ENCODE measurements around the gene TTLL10. TPM values are rescaled to one million over a fixed set of nuclear protein-coding genes. Genes with fewer than 3 reads are reported as not detected.

Gene TTLL10
- total RNA-seq, 1 donor from 2014 or later, result 0.16 TPM

- Mint-ChIP-seq H3K9me3 (no peaks in the 10 kb centered on the region), H3K27me3 (peaks cover 5% of the 10 kb centered on the region), H3K4me3 (no peak overlapping the region), H3K4me1 (peaks cover 16% of the 10 kb centered on the region), H3K27ac (no peak overlapping the region), H3K36me3 (ENCODE audit: low read depth) (no peaks in the 10 kb centered on the region)
- intact Hi-C loops (cut with micrococcal nuclease), result no loop called here
- DNase-seq (no peak), ATAC-seq (ENCODE audit: low read depth) (no peak)
- ChIA-PET POLR2A (interaction anchor here (0.7 kb wide), 1 partner anchor 8 kb away, joined by 4 read pairs; no protein-coding TSS in a partner anchor), CTCF (no interaction called here)
- TF ChIP-seq, protein P1, sequence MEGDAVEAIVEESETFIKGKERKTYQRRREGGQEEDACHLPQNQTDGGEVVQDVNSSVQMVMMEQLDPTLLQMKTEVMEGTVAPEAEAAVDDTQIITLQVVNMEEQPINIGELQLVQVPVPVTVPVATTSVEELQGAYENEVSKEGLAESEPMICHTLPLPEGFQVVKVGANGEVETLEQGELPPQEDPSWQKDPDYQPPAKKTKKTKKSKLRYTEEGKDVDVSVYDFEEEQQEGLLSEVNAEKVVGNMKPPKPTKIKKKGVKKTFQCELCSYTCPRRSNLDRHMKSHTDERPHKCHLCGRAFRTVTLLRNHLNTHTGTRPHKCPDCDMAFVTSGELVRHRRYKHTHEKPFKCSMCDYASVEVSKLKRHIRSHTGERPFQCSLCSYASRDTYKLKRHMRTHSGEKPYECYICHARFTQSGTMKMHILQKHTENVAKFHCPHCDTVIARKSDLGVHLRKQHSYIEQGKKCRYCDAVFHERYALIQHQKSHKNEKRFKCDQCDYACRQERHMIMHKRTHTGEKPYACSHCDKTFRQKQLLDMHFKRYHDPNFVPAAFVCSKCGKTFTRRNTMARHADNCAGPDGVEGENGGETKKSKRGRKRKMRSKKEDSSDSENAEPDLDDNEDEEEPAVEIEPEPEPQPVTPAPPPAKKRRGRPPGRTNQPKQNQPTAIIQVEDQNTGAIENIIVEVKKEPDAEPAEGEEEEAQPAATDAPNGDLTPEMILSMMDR (IDR thresholded peaks at IDR 0.05), result no peak
Measured at GRCh38 chr1:1165900-1166421, 7.7 kb upstream of the TTLL10 start.

GRCh38 chr1:1166642-1167397 lies 6.9 kb upstream of the TTLL10 start:
- Mint-ChIP-seq H3K9me3 (no peaks in the 10 kb centered on the region), H3K27ac (no peak overlapping the region), H3K4me3 (no peak overlapping the region), H3K4me1 (peaks cover 21% of the 10 kb centered on the region), H3K27me3 (peaks cover 5% of the 10 kb centered on the region), H3K36me3 (ENCODE audit: low read depth) (no peaks in the 10 kb centered on the region)
- intact Hi-C loops (cut with micrococcal nuclease), result no loop called here
- POLR2A ChIA-PET, result no interaction called here
- TF ChIP-seq, protein P1 (IDR thresholded peaks at IDR 0.05), result no peak
- ATAC-seq (ENCODE audit: low read depth), result no peak
- no peak for DNase-seq
- CTCF ChIA-PET, result no interaction called here

DNA sequence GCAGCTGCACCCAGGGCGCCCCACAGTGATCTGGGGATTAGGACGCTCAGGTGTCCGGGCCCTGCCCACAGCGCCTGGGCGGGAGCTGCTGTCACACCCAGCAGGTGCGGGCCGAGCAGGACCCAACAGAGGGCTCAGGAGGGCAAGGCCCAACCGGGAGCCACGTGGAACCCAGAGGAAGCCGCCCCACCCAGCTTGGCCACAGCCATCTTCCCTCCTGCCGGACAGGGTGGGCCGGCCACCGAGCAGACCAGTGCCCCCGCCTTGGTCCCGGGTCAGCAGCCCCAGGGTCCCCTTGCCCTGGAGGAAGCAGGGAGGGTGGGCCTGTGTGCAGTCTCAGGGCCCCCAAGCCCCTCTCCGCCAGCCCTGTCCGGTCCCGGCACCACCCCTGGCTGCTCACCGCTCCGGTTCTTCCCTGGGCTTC lies 6.3 kb upstream of the TTLL10 start:
- peaks cover 5% of the 10 kb centered on the region for H3K27me3 Mint-ChIP-seq
- H3K36me3 Mint-ChIP-seq (ENCODE audit: low read depth), result no peaks in the 10 kb centered on the region
- CTCF ChIA-PET, result no interaction called here
- no peaks in the 10 kb centered on the region for H3K9me3 Mint-ChIP-seq
- POLR2A ChIA-PET, result no interaction called here
- peaks cover 27% of the 10 kb centered on the region for H3K4me1 Mint-ChIP-seq
- no peak for ATAC-seq (ENCODE audit: low read depth)
- intact Hi-C loops (cut with micrococcal nuclease), result no loop called here
- TF ChIP-seq, protein P1 (IDR thresholded peaks at IDR 0.05), result no peak
- no peak overlapping the region for H3K4me3 Mint-ChIP-seq
- no peak overlapping the region for H3K27ac Mint-ChIP-seq
- DNase-seq, result no peak

DNA sequence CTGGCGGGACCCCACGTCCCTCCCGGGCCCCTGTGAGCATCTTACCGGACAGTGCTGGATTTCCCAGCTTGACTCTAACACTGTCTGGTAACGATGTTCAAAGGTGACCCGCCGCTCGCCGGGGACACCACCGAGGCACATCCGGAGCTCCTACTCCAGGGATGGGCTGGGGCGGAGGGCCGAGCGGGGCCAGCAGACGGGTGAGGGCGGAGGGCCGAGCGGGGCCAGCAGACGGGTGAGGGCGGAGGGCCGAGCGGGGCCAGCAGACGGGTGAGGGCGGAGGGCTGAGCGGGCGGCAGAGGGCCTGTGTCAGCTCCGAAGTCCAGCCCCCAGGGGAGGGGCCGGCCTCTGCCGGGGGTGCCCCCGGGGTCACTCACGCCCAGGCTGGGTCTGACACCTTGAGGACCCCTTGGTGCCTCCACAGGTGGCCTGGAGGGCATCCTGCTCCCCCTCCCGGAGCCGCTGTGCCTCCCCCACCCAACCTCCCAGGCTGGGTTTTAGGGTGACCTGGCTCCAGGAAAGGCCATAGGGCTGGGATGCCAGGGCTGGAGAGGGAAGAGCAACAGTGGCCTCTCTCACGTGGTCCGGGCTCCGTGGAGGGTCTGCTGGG lies 5.7 kb upstream of the TTLL10 start:
- Mint-ChIP-seq H3K4me1 (peaks cover 30% of the 10 kb centered on the region), H3K4me3 (no peak overlapping the region), H3K9me3 (no peaks in the 10 kb centered on the region), H3K36me3 (ENCODE audit: low read depth) (no peaks in the 10 kb centered on the region), H3K27me3 (peaks cover 5% of the 10 kb centered on the region), H3K27ac (no peak overlapping the region)
- ChIA-PET POLR2A (interaction anchor here (4.2 kb wide), 1 partner anchor 10 kb away, joined by 49 read pairs; no protein-coding TSS in a partner anchor), CTCF (interaction anchor here (2.2 kb wide), 1 partner anchor 45 kb away, joined by 5 read pairs; no protein-coding TSS in a partner anchor)
- TF ChIP-seq, protein P1 (IDR thresholded peaks at IDR 0.05), result no peak
- intact Hi-C loops (cut with micrococcal nuclease), result no loop called here
- no peak for DNase-seq
- no peak for ATAC-seq (ENCODE audit: low read depth)
